DND-41 (cell line): ENCODE results near the gene GYPA.

Source experiments
- CTCF ChIP-seq: IDR thresholded peaks from 2 replicates; pipeline ENCODE4 v1.5.1; 2012; ENCODE audit warnings: borderline replicate concordance, low read length, moderate library complexity, mild to moderate bottlenecking; ENCODE audit not compliant: poor library complexity, severe bottlenecking; ENCODE audit errors: extremely low read depth
- EZH2 ChIP-seq: IDR thresholded peaks from 3 replicates; pipeline ENCODE4 v1.6.1; 2012; ENCODE audit warnings: borderline replicate concordance, low read depth, mild to moderate bottlenecking, moderate library complexity, low read length, inconsistent platforms; ENCODE audit not compliant: severe bottlenecking

- no peak for TF ChIP-seq CTCF
- no peak for TF ChIP-seq EZH2
Measured at GRCh38 chr4:144115519-144115918, 25.0 kb downstream of the GYPA start.
